A549 (cell line): ENCODE results near the gene ITPA. TPM values are rescaled to one million over a fixed set of nuclear protein-coding genes. Genes with fewer than 3 reads are reported as not detected.

Experiments used
- ATAC-seq, 2 experiments: fragments of 200-7000 bp in 1 of 2; fragments of >200 bp in 1 of 2; cut with Nextera tagmentation in 1 of 2; cut with Tn5 transposase in 1 of 2; 3 replicates each; pipeline versions ENCODE4 v1.8.0 to v1.9.1; 2018 to 2020; ENCODE audit warnings: mild to moderate bottlenecking in 1 of 2, moderate library complexity in 1 of 2
- CTCF ChIA-PET: fragments of 300-600 bp; sonication (Branson Sonifier 250); formaldehyde crosslinking; extraction: SDS; loops from one replicate; lab custom pipeline; 2021; ENCODE audit warnings: antibody characterized with exemption, inconsistent platforms; lab: Yijun Ruan, JAX
- POLR2A ChIA-PET: fragments of 350-600 bp; formaldehyde crosslinking; extraction: SDS; loops from one replicate; lab custom pipeline; 2021; ENCODE audit warnings: antibody characterized with exemption, inconsistent platforms; lab: Yijun Ruan, JAX
- DNase-seq, 2 experiments: peaks; one replicate each; pipeline versions ENCODE4 v3.0.0 to v3.0.0-alpha.2; 2011 to 2016; ENCODE audit warnings: low read depth in 1 of 2, low spot score in 1 of 2
- FAIRE-seq: peaks from 2 replicates; lab custom pipeline; 2011; peaks lifted over from hg19 to GRCh38; lab: Jason Lieb, UNC
- H3K27ac ChIP-seq, 2 experiments: fragments of >200 bp; sonication (Bioruptor Twin); formaldehyde crosslinking; 3 replicates each; pipeline ENCODE4 v1.5.1; 2016 to 2017
- H3K4me1 ChIP-seq: fragments of >200 bp; sonication (Bioruptor Twin); formaldehyde crosslinking; 3 replicates; pipeline ENCODE4 v1.6.1; 2016
- H3K4me2 ChIP-seq: fragments of >200 bp; sonication (Bioruptor Twin); formaldehyde crosslinking; 3 replicates; pipeline ENCODE4 v1.6.1; 2016
- H3K4me3 ChIP-seq: fragments of >200 bp; sonication (Bioruptor Twin); formaldehyde crosslinking; 3 replicates; pipeline ENCODE4 v1.5.1; 2016
- H3K9me3 ChIP-seq: fragments of >200 bp; sonication (Bioruptor Twin); formaldehyde crosslinking; 3 replicates; pipeline ENCODE4 v1.6.1; 2016
- BHLHE40 ChIP-seq: IDR thresholded peaks from 2 replicates; pipeline ENCODE4 v1.6.1; 2012; ENCODE audit warnings: low read depth, low read length, inconsistent platforms
- CBX2 ChIP-seq: fragments of 200-600 bp; sonication (generic); IDR thresholded peaks from 2 replicates; pipeline ENCODE4 v1.6.1; 2016; ENCODE audit warnings: low read depth, mild to moderate bottlenecking, borderline replicate concordance
- CBX8 ChIP-seq: fragments of 200-600 bp; sonication (generic); IDR thresholded peaks from 2 replicates; pipeline ENCODE4 v1.6.1; 2016
- CEBPB ChIP-seq, 2 experiments: fragments of >200 bp in 1 of 2; sonication (Bioruptor Twin) in 1 of 2; formaldehyde crosslinking in 1 of 2; IDR thresholded peaks; 2 replicates each; pipeline ENCODE4 v1.6.1; 2012 to 2016
- EHF ChIP-seq: fragments of 250-450 bp; sonication (Bioruptor Pico); IDR thresholded peaks from 2 replicates; pipeline ENCODE4 v1.5.0; 2020; ENCODE audit warnings: mild to moderate bottlenecking
- EP300 ChIP-seq, 2 experiments: fragments of >200 bp; sonication (Bioruptor Twin); formaldehyde crosslinking; IDR thresholded peaks; 2 replicates in 1 of 2; 3 replicates in 1 of 2; pipeline ENCODE4 v1.6.1; 2016 to 2017
- FOSB ChIP-seq: fragments of 250-450 bp; sonication (Bioruptor Pico); IDR thresholded peaks from 2 replicates; pipeline ENCODE4 v1.5.0; 2020; ENCODE audit warnings: mild to moderate bottlenecking, moderate library complexity
- FOSL2 ChIP-seq, 2 experiments: fragments of 450-650 bp in 1 of 2; fragments of >200 bp in 1 of 2; sonication (Bioruptor Twin) in 1 of 2; formaldehyde crosslinking; IDR thresholded peaks; 2 replicates each; pipeline versions ENCODE4 v1.5.0 to v1.6.1; 2016 to 2020; ENCODE audit warnings: mild to moderate bottlenecking in 1 of 2, moderate library complexity in 1 of 2
- FOXS1 ChIP-seq: fragments of 250-450 bp; sonication (Bioruptor Pico); IDR thresholded peaks from 2 replicates; pipeline ENCODE4 v1.5.0; 2020; ENCODE audit warnings: mild to moderate bottlenecking, moderate library complexity
- HDAC2 ChIP-seq: fragments of 200-600 bp; sonication (generic); IDR thresholded peaks from 2 replicates; pipeline ENCODE4 v1.6.1; 2016
- HEYL ChIP-seq: fragments of 250-450 bp; sonication (Bioruptor Pico); IDR thresholded peaks from 2 replicates; pipeline ENCODE4 v1.8.0; 2021; ENCODE audit warnings: mild to moderate bottlenecking, moderate library complexity
- JUN ChIP-seq, 2 experiments: fragments of >200 bp; sonication (Bioruptor Twin); formaldehyde crosslinking; IDR thresholded peaks; 2 replicates in 1 of 2; 3 replicates in 1 of 2; pipeline ENCODE4 v1.6.1; 2016 to 2017
- JUNB ChIP-seq: fragments of >200 bp; sonication (Bioruptor Twin); formaldehyde crosslinking; IDR thresholded peaks from 2 replicates; pipeline ENCODE4 v1.6.1; 2016
- KDM1A ChIP-seq: fragments of 200-600 bp; sonication (generic); IDR thresholded peaks from 2 replicates; pipeline ENCODE4 v1.6.1; 2016; ENCODE audit warnings: low read depth, mild to moderate bottlenecking
- MAFK ChIP-seq: fragments of 450-650 bp; IDR thresholded peaks from 2 replicates; pipeline ENCODE4 v1.6.1; 2014; ENCODE audit not compliant: partially characterized antibody
- MAZ ChIP-seq: fragments of 150-350 bp; IDR thresholded peaks from 2 replicates; pipeline ENCODE4 v1.6.1; 2014; ENCODE audit warnings: antibody characterized with exemption, low read depth, low read length, borderline replicate concordance
- NPAS2 ChIP-seq: fragments of 250-450 bp; sonication (Bioruptor Pico); IDR thresholded peaks from 2 replicates; pipeline ENCODE4 v1.8.0; 2022; ENCODE audit warnings: mild to moderate bottlenecking, moderate library complexity, borderline replicate concordance
- NR3C1 ChIP-seq: fragments of >200 bp; sonication (Bioruptor Twin); formaldehyde crosslinking; IDR thresholded peaks from 3 replicates; pipeline ENCODE4 v1.6.1; 2017
- PHF8 ChIP-seq: fragments of 200-600 bp; sonication (generic); IDR thresholded peaks from 2 replicates; pipeline ENCODE4 v1.6.1; 2016; ENCODE audit warnings: low read depth, mild to moderate bottlenecking, antibody characterized with exemption, moderate library complexity, borderline replicate concordance
- POLR2A ChIP-seq: IDR thresholded peaks from 2 replicates; pipeline ENCODE4 v1.6.1; 2012; ENCODE audit warnings: mild to moderate bottlenecking, low read length
- POLR2AphosphoS2 ChIP-seq: conservative IDR thresholded peaks from 2 replicates; pipeline ENCODE4 v1.6.1; 2012; ENCODE audit warnings: low read length, improper control_type of control experiment, inconsistent platforms
- RCOR1 ChIP-seq: fragments of 150-350 bp; IDR thresholded peaks from 2 replicates; pipeline ENCODE4 v1.6.1; 2014; ENCODE audit warnings: antibody characterized with exemption, low read length, low read depth
- SMC3 ChIP-seq: fragments of >200 bp; sonication (Bioruptor Twin); formaldehyde crosslinking; IDR thresholded peaks from 3 replicates; pipeline ENCODE4 v1.6.1; 2018; ENCODE audit warnings: inconsistent platforms
- TFCP2L1 ChIP-seq: fragments of 250-450 bp; sonication (Bioruptor Pico); IDR thresholded peaks from 2 replicates; pipeline ENCODE4 v1.5.0; 2021; ENCODE audit warnings: mild to moderate bottlenecking
- ZC3H11A ChIP-seq: fragments of 450-650 bp; IDR thresholded peaks from 2 replicates; pipeline ENCODE4 v1.6.1; 2014; ENCODE audit warnings: antibody characterized with exemption, mild to moderate bottlenecking
- ZNF302 ChIP-seq: fragments of 250-450 bp; sonication (Bioruptor Pico); IDR thresholded peaks from 2 replicates; pipeline ENCODE4 v1.9.0; 2021; ENCODE audit warnings: inconsistent platforms, mild to moderate bottlenecking, moderate library complexity
- ZSCAN20 ChIP-seq: fragments of 250-450 bp; sonication (Bioruptor Pico); IDR thresholded peaks from 2 replicates; pipeline ENCODE4 v1.8.0; 2022; ENCODE audit warnings: mild to moderate bottlenecking, moderate library complexity
- WGBS: methylation state at CpG from one replicate; pipeline ENCODE4 v1.1.6; 2017; ENCODE audit errors: missing lambda C conversion rate; 5-methylcytosine and 5-hydroxymethylcytosine counted together
- polyA plus RNA-seq, 4 experiments: library from polyadenylated mRNA; depleted of rRNA in 3 of 4; stranded (reverse); fragments of >200 nt; fragmentation: RNase III in 1 of 4; extraction: RNeasy Plus Mini Kit Qiagen cat#74134 plus additional on column Dnase treatment in 1 of 4; gene quantifications; 2 replicates in 3 of 4; 3 replicates in 1 of 4; pipeline ENCODE4 v1.2.3, GENCODE V29; 2011 to 2017
- TF ChIP-seq, protein P1 (sequence below): IDR thresholded peaks from 2 replicates; pipeline ENCODE4 v1.6.1; 2012
- TF ChIP-seq, protein P2 (sequence below): fragments of 150-350 bp; IDR thresholded peaks from 2 replicates; pipeline ENCODE4 v1.6.1; 2014; ENCODE audit warnings: low read depth, mild to moderate bottlenecking, low read length
- TF ChIP-seq, protein P3 (sequence below): fragments of 200-600 bp; sonication (generic); IDR thresholded peaks from 2 replicates; pipeline ENCODE4 v1.6.1; 2016; ENCODE audit warnings: antibody characterized with exemption, mild to moderate bottlenecking, moderate library complexity
- TF ChIP-seq, protein P4 (sequence below): fragments of >200 bp; sonication (Bioruptor Twin); formaldehyde crosslinking; IDR thresholded peaks from 3 replicates; pipeline ENCODE4 v1.6.1; 2016
- TF ChIP-seq, protein P5 (sequence below): fragments of >200 bp; sonication (Bioruptor Twin); formaldehyde crosslinking; IDR thresholded peaks from 3 replicates; pipeline ENCODE4 v1.5.1; 2016
- TF ChIP-seq, protein P6 (sequence below): IDR thresholded peaks from 2 replicates; pipeline ENCODE4 v1.6.1; 2012

Gene ITPA
- polyA plus RNA-seq, 2 of the 4 experiments (the other 2 are of a cell fraction), result 54.0 to 106 TPM

DNA sequence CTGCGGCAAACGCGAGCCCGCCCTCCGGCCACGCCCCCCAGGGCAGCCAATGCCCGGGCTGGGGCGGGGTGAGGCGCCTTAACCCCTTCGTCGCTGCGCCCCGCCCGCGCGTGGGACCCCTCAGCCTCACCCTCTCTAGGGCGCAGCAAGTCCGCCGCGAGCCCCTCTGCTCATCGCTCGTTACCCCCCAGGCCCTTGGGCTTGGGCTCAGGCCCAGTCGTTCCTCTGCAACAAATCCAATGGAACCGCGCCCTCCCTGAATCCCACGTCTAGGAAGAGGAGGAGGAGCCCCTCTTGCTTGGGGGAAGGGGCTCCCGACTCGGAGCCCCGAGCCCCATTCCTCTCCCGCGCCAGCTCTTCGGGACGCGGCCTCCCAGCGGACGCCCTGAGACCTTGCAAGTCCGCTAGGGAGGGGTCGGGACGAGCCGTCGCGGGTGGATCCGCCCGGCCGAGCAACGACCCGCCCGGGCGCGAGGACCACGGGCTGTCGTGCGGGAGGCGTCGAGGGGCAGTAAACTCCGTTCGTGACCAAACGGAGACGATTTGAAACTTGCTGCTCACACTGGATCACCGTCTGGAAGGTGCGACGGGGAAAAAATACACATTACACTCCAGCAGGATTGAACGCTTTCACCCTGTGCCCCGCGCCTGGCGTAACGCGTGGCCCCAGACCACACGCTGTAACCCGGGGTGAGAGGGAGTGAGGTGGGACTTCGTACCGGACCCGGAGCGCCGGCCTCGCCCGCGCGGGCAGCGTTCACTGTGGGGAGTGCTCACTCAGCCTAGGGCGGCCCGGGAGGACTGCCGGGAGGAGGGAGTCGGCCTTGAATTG is 35.5 kb upstream of the ITPA start:
- WGBS, result 8% methylated on average over 74 of the region's 84 CpGs
- DNase-seq (peak; percentile 78 to 92), ATAC-seq (peak; percentile 84 to 91), FAIRE-seq (no peak)
- H3K4me2 ChIP-seq, result peak overlapping the region; percentile 85
- POLR2A ChIA-PET, result interaction anchor here (1.0 kb wide), 1 partner anchor 14 kb away, joined by 3 read pairs; the partner anchor contains the start of genes FASTKD5 and UBOX5
- peaks cover 15% of the 10 kb centered on the region for H3K4me1 ChIP-seq
- peak overlapping the region; percentile 91 for H3K4me3 ChIP-seq
- no peaks in the 10 kb centered on the region for H3K9me3 ChIP-seq
- CTCF ChIA-PET, result no interaction called here
- H3K27ac ChIP-seq, result peak overlapping the region; percentile 86 to 91
- TF ChIP-seq, protein P1, sequence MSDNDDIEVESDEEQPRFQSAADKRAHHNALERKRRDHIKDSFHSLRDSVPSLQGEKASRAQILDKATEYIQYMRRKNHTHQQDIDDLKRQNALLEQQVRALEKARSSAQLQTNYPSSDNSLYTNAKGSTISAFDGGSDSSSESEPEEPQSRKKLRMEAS, result peak; percentile 83
- no peak for TF ChIP-seq BHLHE40
- no peak for TF ChIP-seq MAFK
- no peak for TF ChIP-seq CBX2
- no peak for TF ChIP-seq JUNB
- no peak for TF ChIP-seq KDM1A
- TF ChIP-seq, protein P2, sequence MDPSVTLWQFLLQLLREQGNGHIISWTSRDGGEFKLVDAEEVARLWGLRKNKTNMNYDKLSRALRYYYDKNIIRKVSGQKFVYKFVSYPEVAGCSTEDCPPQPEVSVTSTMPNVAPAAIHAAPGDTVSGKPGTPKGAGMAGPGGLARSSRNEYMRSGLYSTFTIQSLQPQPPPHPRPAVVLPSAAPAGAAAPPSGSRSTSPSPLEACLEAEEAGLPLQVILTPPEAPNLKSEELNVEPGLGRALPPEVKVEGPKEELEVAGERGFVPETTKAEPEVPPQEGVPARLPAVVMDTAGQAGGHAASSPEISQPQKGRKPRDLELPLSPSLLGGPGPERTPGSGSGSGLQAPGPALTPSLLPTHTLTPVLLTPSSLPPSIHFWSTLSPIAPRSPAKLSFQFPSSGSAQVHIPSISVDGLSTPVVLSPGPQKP, result no peak
- no peak for TF ChIP-seq ZSCAN20 (CRISPR knock-in tag)
- TF ChIP-seq, protein P3, sequence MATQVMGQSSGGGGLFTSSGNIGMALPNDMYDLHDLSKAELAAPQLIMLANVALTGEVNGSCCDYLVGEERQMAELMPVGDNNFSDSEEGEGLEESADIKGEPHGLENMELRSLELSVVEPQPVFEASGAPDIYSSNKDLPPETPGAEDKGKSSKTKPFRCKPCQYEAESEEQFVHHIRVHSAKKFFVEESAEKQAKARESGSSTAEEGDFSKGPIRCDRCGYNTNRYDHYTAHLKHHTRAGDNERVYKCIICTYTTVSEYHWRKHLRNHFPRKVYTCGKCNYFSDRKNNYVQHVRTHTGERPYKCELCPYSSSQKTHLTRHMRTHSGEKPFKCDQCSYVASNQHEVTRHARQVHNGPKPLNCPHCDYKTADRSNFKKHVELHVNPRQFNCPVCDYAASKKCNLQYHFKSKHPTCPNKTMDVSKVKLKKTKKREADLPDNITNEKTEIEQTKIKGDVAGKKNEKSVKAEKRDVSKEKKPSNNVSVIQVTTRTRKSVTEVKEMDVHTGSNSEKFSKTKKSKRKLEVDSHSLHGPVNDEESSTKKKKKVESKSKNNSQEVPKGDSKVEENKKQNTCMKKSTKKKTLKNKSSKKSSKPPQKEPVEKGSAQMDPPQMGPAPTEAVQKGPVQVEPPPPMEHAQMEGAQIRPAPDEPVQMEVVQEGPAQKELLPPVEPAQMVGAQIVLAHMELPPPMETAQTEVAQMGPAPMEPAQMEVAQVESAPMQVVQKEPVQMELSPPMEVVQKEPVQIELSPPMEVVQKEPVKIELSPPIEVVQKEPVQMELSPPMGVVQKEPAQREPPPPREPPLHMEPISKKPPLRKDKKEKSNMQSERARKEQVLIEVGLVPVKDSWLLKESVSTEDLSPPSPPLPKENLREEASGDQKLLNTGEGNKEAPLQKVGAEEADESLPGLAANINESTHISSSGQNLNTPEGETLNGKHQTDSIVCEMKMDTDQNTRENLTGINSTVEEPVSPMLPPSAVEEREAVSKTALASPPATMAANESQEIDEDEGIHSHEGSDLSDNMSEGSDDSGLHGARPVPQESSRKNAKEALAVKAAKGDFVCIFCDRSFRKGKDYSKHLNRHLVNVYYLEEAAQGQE, result no peak; the same call in 1 of the 2 replicates
- TF ChIP-seq, protein P4, sequence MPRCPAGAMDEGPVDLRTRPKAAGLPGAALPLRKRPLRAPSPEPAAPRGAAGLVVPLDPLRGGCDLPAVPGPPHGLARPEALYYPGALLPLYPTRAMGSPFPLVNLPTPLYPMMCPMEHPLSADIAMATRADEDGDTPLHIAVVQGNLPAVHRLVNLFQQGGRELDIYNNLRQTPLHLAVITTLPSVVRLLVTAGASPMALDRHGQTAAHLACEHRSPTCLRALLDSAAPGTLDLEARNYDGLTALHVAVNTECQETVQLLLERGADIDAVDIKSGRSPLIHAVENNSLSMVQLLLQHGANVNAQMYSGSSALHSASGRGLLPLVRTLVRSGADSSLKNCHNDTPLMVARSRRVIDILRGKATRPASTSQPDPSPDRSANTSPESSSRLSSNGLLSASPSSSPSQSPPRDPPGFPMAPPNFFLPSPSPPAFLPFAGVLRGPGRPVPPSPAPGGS, result no peak
- no peak for TF ChIP-seq CEBPB (IDR thresholded peaks at IDR 0.05)
- no peak for TF ChIP-seq FOXS1 (CRISPR knock-in tag)
- TF ChIP-seq HEYL (CRISPR knock-in tag), result no peak
- no peak for TF ChIP-seq CBX8
- TF ChIP-seq, protein P5, sequence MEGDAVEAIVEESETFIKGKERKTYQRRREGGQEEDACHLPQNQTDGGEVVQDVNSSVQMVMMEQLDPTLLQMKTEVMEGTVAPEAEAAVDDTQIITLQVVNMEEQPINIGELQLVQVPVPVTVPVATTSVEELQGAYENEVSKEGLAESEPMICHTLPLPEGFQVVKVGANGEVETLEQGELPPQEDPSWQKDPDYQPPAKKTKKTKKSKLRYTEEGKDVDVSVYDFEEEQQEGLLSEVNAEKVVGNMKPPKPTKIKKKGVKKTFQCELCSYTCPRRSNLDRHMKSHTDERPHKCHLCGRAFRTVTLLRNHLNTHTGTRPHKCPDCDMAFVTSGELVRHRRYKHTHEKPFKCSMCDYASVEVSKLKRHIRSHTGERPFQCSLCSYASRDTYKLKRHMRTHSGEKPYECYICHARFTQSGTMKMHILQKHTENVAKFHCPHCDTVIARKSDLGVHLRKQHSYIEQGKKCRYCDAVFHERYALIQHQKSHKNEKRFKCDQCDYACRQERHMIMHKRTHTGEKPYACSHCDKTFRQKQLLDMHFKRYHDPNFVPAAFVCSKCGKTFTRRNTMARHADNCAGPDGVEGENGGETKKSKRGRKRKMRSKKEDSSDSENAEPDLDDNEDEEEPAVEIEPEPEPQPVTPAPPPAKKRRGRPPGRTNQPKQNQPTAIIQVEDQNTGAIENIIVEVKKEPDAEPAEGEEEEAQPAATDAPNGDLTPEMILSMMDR, result no peak
- TF ChIP-seq NPAS2 (CRISPR knock-in tag), result no peak
- TF ChIP-seq ZC3H11A, result no peak
- TF ChIP-seq PHF8, result peak; percentile 51; the same call in 1 of the 2 replicates
- no peak for TF ChIP-seq ZNF302
- no peak for TF ChIP-seq FOSB
- no peak; the same call in 1 of the 2 replicates for TF ChIP-seq MAZ
- TF ChIP-seq, protein P6, sequence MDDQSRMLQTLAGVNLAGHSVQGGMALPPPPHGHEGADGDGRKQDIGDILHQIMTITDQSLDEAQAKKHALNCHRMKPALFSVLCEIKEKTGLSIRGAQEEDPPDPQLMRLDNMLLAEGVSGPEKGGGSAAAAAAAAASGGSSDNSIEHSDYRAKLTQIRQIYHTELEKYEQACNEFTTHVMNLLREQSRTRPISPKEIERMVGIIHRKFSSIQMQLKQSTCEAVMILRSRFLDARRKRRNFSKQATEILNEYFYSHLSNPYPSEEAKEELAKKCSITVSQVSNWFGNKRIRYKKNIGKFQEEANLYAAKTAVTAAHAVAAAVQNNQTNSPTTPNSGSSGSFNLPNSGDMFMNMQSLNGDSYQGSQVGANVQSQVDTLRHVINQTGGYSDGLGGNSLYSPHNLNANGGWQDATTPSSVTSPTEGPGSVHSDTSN, result peak; percentile 18; the same call in 1 of the 2 replicates
- TF ChIP-seq SMC3, result no peak
- peak; percentile 20; the same call in 1 of the 2 replicates for TF ChIP-seq POLR2A
- TF ChIP-seq FOSL2 (IDR thresholded peaks at IDR 0.05), result no peak
- TF ChIP-seq FOSL2 (CRISPR knock-in tag; IDR thresholded peaks at IDR 0.05), result no peak
- TF ChIP-seq JUN (IDR thresholded peaks at IDR 0.05), result peak; percentile 9 to 39; a peak in 1 of 5 replicates
- no peak; the same call in 1 of the 2 replicates for TF ChIP-seq TFCP2L1 (CRISPR knock-in tag)
- TF ChIP-seq RCOR1, result no peak
- TF ChIP-seq EHF (CRISPR knock-in tag), result no peak
- TF ChIP-seq POLR2AphosphoS2, result no peak
- TF ChIP-seq HDAC2, result peak; percentile 52; the same call in 1 of the 2 replicates
- TF ChIP-seq NR3C1, result no peak
- TF ChIP-seq EP300 (IDR thresholded peaks at IDR 0.05), result no peak
